Measurements from ENCODE around the gene LCN12.
A peak's percentile ranks its signal among the peaks of the same experiment; 100 is the strongest.

LCN12 gene

DNA sequence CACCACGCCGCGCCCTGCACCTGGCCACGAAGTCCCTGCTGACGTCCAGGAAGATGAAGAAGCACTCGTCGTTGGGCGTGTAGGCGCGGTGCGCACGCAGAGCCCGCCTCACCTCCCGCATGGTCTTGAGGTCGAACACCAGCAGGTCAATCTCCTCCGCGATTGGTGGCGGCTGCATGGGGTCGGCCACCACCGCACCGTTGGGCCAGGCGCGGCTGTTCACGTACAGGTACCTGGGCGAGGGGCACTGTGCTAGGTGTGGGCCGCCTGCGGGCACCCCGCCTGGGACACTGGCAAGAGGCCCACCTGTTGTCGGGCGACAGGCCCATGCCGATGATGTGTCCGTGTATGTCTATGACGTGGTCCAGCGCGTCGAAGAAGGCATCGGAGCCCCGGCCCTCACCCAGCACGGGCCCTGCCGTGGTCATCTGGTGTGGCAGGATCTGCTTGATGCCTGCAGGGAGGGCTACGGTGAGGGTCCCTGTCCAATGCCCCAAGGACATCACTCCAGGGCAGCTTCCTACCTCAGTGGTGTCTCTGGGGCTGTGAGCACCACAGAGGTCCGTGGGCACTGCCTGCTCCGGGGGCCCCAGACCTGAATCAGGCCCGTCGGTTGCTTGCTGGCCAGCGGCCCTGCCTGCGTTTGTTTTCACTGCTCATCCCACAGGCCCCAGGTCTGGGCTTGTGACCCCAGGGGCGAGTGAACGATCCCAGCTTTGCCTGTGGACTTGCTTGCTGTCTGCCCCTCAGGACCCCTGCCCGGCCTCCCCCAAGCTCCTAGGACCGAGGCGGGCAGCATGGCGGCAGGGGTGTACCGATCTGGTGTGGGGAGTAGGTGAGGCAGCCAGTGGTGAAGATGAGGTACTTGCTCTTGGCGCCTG, 10.6 kb upstream of the LCN12 start:
- DNase-seq (ENCODE audit: low read depth in 1 of 2, low spot score in 1 of 2) = no peak
- Histone ChIP-seq H3K27me3 (ENCODE audit: insufficient read depth, poor library complexity, severe bottlenecking) (no peaks in the 10 kb centered on the region), H3K27ac (replicated peaks) (no peak overlapping the region), H3K4me3 (replicated peaks; ENCODE audit: insufficient read depth, low read length) (no peak overlapping the region)
- TF ChIP-seq POLR2AphosphoS5 (IDR thresholded peaks at IDR 0.05; ENCODE audit: low read depth) = 0 out of 2 replicates have a peak, but pooled peaks have one; percentile 11
- no peak for TF ChIP-seq GABPA (IDR thresholded peaks at IDR 0.05; ENCODE audit: low read depth)
- TF ChIP-seq REST (IDR thresholded peaks at IDR 0.05; ENCODE audit: insufficient replicate concordance, low read depth) = no peak
- no peak for TF ChIP-seq CTCF (IDR thresholded peaks at IDR 0.05; ENCODE audit: insufficient read depth, low read length)
- no peak for TF ChIP-seq SPI1 (IDR thresholded peaks at IDR 0.05; ENCODE audit: borderline replicate concordance, low read depth)

GRCh38 chr9:136942112-136942880, 9.8 kb upstream of the LCN12 start:
- DNase-seq (ENCODE audit: low read depth in 1 of 2, low spot score in 1 of 2) = no peak
- no peaks in the 10 kb centered on the region for H3K27me3 ChIP-seq (ENCODE audit: insufficient read depth, poor library complexity, severe bottlenecking)
- TF ChIP-seq SPI1 (IDR thresholded peaks at IDR 0.05; ENCODE audit: borderline replicate concordance, low read depth) (no peak), REST (IDR thresholded peaks at IDR 0.05; ENCODE audit: insufficient replicate concordance, low read depth) (no peak), CTCF (IDR thresholded peaks at IDR 0.05; ENCODE audit: insufficient read depth, low read length) (no peak), GABPA (IDR thresholded peaks at IDR 0.05; ENCODE audit: low read depth) (no peak), POLR2AphosphoS5 (IDR thresholded peaks at IDR 0.05; ENCODE audit: low read depth) (0 out of 2 replicates have a peak, but pooled peaks have one; percentile 3)
- H3K4me3 ChIP-seq (replicated peaks; ENCODE audit: insufficient read depth, low read length) = no peak overlapping the region
- H3K27ac ChIP-seq (replicated peaks) = no peak overlapping the region

- TF ChIP-seq SPI1 (IDR thresholded peaks at IDR 0.05; ENCODE audit: borderline replicate concordance, low read depth) = no peak
- no peak for TF ChIP-seq GABPA (IDR thresholded peaks at IDR 0.05; ENCODE audit: low read depth)
- TF ChIP-seq POLR2AphosphoS5 (IDR thresholded peaks at IDR 0.05; ENCODE audit: low read depth) = no peak
- TF ChIP-seq CTCF (IDR thresholded peaks at IDR 0.05; ENCODE audit: insufficient read depth, low read length) = no peak
- TF ChIP-seq REST (IDR thresholded peaks at IDR 0.05; ENCODE audit: insufficient replicate concordance, low read depth) = no peak
- Histone ChIP-seq H3K27me3 (ENCODE audit: insufficient read depth, poor library complexity, severe bottlenecking) (no peaks in the 10 kb centered on the region), H3K27ac (replicated peaks) (no peak overlapping the region), H3K4me3 (replicated peaks; ENCODE audit: insufficient read depth, low read length) (peak overlapping the region; percentile 93)
- DNase-seq (ENCODE audit: low read depth in 1 of 2, low spot score in 1 of 2) = no peak
These were observed 9.2 kb upstream of the LCN12 start for GRCh38 chr9:136942881-136943230.

All from HL-60 (cell line).